GM12892 (cell line): ENCODE results near the gene CCDC184.

Source experiments
- POLR2A ChIP-seq: IDR thresholded peaks from 2 replicates; pipeline ENCODE4 v1.6.1; 2011; ENCODE audit warnings: low read depth, low read length, control low read depth
- POLR2AphosphoS5 ChIP-seq: IDR thresholded peaks from 2 replicates; pipeline ENCODE4 v1.6.1; 2011; ENCODE audit warnings: low read depth, low read length, control low read depth
- TAF1 ChIP-seq: IDR thresholded peaks from 2 replicates; pipeline ENCODE4 v1.6.1; 2011; ENCODE audit warnings: low read depth, mild to moderate bottlenecking, control low read depth, low read length, borderline replicate concordance

- TF ChIP-seq POLR2AphosphoS5 (no peak), POLR2A (no peak), TAF1 (no peak)
Observed at GRCh38 chr12:48177982-48178381, 5.5 kb upstream of the CCDC184 start.
